HuH-7 (cell line): Measurements from ENCODE around the gene ZNF750.

ENCODE experiments used
- DNase-seq: peaks from one replicate; pipeline ENCODE4 v3.0.0; 2011; ENCODE audit warnings: low spot score

The ZNF750 gene

DNA sequence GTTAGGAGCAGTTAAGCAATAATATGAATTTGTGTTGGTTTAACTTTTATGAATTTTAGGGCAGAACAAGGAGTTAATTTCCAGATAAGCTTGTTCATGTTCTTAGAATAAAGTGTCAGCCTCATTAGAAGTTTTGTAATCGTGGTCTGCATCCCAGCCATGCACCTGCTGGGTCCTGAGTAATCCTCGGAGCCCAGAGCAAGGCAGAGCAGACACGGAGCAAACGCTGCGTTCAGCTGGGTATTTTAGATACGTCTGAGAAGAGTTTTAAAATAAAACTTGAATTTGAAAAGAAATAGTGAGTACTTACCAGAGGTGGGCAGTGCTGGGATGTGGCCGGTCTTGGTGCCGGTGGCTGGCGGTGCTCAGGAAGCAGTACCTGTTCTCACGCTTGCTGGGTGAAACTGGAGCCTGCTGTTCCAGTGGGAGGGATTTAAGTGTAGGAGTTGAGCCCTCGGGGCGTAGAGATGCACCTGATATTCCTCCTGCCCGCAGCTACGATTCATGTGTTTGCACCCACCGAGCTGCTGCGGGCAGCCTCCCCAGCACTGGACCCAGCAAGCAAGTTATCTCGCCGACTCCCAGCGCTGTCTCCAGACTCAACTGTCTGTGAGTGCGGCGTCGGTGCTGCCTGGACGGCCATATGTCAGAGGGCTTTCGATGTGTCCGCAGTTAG, at the start of gene ZNF750:
TSS of gene ZNF750 (minus strand) at position 406 of the 676 bp plus-strand sequence. CDS start 7,568 bp downstream, outside the sequence.
- no peak for DNase-seq

DNA sequence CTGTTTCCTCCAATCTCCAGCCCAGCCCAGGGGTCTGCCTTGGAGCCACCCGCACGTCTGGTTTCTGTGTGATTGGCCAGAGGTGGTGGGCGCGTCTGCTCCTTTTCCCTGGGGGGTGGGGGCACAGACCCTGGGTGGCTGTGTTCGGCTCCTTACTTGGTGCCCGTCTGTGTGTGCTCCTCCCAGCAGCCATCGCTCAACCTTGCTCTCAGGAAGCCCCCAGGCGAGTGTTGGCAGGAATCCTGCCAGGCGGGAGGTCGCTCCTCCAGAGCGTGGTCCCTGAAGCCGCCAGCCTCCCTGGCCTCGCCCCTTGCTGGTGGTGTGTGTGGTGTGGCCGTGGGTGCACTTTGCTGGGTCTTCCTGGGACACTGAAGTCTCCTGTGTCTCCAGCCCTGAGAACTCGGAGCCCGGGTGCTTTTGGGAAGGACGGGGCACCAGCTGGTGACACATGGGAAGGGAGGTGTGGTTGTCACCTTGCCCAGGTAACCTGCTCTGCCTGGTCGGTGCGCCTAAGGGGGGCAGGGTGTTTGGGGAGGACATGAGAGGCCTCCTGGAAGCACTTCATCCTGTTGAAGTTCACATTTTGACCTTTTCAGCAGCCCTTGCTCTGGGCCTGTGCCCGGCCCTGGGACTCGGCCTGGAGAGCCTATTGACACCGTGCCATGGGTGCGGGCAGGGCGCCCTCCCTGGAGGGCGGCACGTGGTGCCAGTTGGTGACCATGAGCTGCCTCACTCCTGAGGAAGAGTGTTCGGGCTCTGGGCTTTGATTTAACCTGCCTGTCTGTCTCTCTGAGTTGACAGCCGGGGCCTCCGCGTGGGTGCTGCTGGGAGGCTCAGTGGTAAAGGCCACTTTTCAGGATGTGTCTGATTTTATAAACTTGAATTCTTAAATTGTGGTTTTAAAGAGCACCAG, 49.0 kb upstream of the ZNF750 start:
- no peak for DNase-seq

DNA sequence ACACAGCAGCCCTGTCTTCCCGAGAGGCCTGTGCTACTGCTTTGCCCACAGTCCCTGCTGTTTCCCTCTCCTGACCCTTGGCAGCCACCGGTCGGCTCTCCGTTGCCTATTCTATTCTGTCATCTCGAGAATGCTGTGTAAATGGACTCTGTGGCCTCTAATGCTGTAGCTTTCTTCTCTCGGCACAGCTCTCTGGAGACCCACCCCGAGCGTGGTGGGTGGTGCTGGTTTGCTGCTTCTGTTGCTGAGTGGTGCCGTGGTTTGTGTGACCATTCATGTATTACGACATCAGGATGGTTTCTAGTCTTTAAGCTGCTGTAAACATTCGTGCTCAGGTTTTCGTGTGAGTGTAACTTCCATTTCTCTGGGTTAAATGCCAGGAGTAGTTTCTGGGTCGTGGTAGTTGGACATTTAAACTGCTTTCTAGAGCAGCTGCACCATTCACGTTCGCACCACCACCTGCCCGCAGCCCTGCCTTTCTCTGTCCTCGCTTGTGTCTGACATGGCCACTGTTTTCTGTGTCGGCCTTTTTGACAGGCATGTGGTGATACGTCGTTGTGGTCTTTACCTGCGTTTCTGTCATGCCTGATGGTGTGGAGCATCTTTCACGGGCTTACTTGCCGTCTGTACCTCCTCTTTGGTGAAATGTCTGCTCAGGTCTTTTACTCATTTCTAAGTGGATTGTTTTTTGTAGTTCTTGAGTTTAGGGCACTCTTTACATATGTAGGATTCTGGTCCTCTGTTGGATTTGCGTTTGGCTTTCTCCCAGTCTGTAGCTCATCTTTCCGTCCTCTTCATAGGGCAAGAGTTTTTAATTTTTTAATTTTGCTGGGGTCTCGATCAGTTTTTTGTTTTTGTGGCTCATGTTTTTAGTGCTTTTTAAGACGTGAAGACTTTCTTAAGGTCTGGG, 47.7 kb upstream of the ZNF750 start:
- peak; percentile 61 for DNase-seq

DNA sequence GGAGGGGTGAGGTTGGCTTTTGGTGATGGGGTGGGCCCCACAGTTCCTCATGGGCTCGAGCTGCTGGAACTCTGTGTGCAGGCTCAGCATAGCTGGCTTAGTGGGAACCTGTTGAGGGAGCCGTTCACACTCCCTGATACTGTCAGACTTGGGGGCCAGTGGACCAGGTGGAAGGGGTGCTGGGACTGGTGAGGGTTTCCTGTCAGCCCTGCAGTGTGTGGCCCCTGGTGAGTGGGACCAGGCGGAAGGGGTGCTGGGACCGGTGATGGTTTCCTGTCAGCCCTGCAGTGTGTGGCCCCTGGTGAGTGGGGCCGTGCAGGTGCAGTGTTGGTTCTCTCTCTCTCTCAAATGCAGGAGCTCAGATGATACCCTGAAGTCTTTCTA, 45.1 kb upstream of the ZNF750 start:
- no peak for DNase-seq

DNA sequence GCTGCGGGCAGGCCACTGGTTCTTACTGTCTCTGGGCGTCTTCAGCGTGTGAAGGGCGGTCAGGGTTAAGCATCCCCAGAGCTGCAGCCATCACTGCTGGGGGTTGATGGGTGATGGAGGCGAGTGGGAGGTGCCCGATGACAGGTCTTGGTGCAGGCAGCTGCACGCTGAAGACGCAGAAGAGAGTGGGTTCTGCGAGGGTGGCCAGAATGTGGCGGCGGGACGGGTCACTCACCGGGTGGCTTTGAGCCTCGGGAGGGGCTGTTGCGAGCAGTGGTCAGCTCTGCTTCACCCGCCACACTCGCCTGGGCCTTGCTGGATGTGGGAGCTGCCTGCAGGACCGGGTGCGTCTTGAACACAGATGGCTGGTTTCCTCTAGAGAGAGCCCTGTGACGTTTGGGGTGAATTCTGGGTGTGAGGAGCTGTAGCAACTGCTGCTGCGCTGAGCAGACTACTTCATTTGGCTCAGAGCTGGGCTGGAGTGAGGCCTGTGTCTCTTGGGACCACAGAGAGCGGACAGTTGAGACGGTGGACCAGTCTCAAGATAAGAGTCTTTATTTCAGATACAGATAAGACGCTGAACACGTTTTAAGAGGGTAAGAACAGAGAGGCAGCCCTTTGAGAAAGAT, 44.6 kb upstream of the ZNF750 start:
- DNase-seq = no peak

DNA sequence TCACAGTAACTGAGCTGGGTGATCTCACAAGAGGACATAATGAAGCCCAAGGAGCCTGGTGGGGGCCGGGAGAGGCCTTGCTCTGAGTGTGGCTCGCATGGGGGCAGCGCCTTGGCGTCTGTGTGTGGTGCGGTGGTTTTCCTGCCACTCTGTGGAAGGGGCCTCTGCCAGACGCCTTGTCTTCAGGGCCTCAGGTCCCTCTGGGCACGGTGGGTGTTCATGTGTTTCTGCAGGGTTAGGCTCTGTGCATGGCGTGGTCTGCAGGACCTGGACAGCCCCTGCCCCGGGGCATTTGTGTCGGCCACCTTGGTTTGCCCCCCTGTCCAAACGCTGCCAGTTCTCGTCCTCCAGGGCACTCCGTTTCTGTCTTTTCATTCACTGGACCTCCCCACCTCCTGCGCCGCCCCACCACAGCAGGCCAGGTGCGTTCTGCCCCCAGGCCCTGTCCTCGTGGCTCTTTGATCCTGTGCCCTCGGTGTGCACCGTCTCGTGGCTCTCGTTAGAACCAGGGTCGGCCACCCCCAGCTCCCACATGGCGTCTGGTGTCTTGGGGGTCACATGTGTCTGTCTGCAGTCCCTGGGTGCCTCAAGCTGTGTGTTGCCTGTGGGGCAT, 43.7 kb upstream of the ZNF750 start:
- DNase-seq = no peak

DNA sequence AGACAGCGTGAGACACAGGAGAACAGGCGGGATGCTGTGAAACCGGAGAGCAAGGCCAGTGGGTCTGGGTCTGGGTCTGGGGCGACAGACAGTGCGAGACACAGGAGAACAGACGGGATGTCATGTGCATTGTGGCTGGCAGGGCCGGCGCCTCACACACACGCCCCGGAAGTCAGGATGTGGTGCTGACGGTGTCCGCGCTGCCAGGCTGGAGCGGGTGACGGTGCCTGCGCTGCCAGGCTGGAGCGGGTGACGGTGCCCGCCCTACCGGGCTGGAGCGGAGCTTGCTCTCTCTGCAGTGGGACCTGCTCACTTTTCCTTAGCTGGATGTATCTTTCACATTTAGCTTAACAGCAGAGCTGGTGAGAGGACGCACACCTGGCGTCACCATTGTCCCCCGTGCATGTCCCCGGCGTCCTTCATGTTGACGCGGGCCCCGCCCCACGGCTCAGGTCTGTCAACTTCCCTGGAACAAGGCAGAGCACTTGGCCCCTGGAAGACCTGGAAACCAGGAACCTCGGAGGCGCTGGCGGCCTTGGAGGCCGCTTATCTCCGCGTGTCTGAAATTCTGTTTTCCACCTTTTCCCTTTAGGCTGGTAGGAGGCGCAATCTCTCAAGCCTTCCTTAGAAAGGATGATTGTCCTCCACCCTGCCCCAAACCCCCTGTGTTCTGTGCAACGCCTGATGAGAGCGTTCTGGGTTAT, 43.0 kb upstream of the ZNF750 start:
- no peak for DNase-seq

DNA sequence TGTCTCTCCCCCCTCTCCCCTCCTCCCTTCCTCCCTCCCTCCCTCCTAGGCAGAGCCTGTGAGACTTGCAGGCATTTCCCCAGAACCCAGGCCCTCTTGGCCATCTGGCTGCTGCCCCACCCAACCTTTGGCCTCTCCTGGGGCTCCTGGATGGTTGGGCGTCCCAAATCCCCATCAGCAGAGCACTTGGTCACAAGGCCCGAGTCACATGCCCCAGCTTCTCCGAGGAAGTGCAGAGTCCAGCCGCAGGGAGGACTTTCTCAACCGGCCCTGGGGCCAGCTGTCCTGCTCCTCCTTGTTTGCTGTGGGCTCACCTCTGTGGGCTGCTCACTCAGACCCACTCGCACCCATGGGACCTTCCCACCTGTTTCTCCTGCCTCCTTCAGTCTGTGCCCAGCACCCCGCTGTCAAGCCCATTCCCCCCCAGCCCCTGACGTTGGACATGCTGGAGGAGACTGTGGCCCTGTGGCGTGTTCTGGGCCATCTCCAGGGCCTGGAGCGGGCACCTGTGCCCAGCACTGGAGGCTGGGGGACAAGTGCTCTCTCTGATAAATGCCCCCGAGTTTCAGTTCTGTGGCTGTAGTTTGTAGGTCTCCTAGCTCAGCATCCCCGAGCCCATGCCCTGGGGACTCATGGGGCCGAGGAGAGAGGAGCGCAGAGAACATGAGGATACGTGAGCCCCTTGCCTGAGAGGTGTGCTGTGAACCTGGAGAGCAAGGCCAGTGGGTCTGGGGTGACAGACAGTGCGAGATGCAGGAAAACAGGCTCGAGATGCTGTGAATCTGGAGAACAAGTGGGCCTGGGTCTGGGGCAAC, 42.3 kb upstream of the ZNF750 start:
- DNase-seq = peak; percentile 47

DNA sequence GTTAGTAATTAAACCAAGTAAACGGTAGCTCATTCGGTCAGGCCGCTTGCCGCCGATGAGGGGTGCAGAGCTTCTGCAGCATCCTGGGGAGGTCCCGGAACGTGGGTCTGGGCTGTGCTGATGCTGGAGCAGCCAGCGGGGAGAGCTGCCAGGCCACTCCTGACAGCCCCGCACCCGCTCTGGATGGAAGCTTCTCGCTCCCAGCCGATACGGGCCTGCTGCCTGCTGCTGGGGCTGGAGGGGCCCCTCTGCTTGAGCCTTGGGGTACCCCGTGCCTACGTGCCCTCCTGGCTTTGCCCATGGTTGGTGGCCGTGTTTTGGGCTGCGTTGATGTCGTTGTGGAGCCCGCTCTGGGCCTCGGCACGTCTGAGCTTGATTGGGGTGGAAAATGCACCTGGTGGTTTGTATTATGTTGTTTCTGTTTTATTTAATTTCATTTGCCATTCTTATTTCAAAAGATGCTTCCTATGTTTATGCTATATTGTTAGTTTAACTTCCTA, 41.6 kb upstream of the ZNF750 start:
- no peak for DNase-seq

DNA sequence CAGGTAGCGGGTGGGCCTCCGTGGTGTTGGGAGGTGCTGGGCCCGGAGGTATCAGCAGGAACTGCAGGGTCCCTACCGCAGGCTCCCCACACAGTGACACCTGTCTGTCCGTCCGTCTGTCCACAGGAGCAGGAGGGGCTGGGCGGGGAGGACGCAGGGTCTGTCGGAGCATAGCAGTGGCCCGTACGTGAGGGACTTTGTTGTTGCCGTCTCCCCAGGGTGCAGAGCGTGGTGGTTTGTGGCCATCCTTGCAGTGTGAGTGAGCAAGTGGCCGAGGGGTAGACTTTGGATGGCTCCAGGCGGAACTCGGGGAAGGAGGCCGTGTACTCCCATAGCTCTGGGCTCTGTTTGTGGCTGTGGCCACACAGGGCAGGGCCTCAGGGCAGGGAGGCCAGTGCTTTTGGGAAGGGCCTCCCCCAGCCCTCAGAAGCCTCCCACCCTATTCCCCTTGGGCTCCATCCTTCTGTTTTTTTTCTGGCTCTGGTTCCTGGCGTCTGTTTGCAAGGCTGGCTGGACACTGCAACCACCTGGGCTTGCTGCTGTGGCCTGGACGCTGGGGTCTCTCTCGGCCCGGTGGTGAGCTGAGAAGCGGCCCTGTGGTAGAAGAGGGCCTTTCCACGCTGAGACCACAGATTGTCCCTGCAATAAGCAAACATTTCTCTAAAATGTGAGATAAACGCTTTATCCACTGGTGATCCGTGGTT, 41.0 kb upstream of the ZNF750 start:
- DNase-seq = no peak

DNA sequence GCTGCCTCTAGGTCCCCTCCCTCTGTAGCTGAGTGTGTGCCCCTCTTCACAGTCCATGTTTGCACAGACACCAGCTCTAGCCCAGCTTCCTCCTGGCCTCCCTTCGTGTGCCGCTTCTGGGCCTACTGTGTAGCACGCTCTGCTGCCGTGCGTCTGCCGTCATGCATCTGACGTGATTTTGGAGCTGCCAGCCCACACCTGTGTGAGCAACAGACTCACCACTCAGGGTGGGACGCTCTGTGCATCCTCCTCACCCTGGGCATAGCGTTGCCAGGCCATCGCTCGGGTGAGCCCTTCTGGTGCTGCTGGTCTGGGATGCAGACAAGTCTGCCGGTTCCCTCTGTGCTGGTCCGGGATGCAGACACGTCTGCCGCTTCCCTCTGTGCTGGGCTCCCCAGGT, 39.4 kb upstream of the ZNF750 start:
- DNase-seq = no peak

DNA sequence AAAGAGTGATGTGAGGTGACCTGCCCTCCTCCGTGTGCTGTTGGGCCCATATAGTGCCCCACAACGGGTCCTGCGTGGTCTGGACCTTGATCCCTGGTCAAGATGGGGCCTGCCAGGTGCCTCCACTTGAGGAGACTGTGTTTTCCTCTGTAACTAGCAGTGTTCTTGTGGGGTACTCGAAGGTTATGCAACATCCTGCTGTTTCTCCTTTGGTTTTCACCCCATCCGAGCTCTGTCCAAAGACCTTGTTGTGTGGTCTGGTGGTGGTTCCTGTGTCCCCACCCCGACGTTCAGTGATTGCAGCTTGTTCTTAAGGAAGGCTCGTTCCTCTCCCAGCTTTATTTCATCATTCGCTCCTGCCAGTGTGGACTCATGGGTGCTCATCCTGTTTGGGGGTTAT, 38.7 kb upstream of the ZNF750 start:
- no peak for DNase-seq

DNA sequence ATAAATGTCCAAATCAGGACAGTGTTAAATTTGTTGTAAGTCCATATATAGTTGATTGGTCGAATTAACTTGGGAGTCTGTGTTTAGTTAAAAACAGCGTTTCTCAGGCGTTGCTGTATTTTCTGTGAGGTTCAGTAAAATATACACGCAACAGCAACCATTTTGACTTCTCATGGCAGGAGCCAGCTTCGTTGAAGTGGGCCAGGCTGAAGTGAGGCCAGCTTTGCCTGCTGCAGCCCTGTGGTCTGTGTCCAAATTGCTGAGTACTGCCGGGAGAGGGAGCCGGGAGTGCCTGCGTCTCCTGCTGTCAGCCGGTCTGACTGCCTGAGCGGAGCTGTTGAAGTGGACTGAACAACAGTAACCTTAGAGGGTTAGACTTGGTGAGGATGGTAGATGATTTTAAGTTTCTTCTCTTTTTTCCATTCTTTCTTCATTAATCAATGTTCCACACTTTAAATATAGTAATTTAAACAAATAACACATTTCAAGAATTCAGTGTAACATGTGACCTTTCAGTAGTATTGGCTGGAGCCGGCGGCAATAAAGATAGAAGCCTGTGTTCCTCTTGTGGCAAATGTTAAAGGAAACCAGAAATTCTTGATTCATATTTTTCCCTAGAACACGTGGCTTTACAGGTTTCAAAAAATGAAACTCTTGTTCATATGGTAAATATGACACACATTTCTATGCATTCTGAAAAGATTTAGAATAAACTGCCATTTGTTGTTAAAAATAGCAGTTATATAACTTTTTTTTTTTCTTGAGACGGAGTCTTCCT, 37.0 kb upstream of the ZNF750 start:
- peak; percentile 86 for DNase-seq

DNA sequence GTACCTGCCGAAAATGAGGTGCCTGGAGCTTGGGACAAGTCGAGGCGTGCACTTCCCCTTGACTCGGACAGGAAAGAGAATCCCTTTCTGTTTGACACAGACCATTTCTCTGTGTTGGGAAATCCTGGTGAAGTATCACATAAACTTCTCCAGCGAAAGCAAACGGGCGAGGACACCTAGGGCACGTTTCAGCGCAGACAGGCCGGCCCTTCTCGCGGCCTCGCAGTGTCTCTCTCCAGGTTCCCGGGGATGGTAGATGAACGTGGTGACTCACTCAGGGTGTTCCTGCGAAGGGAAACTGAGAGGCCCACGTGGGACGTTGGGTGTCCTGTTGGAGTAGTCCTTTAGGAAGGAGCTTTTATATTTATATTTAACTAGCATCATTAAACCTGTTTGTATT, 36.3 kb upstream of the ZNF750 start:
- DNase-seq = no peak

DNA sequence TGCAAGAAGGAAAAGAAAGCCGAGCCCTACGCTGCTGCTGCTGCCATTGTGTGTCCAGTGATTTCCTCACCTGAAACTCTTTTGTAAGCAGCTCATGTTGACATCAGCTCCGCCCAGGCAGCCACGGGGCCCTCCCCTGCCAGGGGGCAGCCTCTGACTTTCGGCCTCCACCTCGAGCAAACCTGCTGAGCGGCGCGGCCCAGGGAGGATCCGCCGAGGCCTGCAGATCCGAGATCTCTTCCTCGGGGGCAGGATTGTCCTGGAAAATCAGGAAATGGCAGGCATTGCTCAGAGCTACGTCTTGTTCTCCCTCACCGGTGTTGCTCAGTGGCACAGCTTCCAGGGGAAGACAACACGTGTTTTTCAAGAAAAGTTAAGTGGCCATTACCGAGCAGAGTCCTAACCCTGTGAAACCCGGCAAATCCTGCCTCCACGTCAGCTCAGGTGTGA, 35.6 kb upstream of the ZNF750 start:
- DNase-seq = no peak

DNA sequence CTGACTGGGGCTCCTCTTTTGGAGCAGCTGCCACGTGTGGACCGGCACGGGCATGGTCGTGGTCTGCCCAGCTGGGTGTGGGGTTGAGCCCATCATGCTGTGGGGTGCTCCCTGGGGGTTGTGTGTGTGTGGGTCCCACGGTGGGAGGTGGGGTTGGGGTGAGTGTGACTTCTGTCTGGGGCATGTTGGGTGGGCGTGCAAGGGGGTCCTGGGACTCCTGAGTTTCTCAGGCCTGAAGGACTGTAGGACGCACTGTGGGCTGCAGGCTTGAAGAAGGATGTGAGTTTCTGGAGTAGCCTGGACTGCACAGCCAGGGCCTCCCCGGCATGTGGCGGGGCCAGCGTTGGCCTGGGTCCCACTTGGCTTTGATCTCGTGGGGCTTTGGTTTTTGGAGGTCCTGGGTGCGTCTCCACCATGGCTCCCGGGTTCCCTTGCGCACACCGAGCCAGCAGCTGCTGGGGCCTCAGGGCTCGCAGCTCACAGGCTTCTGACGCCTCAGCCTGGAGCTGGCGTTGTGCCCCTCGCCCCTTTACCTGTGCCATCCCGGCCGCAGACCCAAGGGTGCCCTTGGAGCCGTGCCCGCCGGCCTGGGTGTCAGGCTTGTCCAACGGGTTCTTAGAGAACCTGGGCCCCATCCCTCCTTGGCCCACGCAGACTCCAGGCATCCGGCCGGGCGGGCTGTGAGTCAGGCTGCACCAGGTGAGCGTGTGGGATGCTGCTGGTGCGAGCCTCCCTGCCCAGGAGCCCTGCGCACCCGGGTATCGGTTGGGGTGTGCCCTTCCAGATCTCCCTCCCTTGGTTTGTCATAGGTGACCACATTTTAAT, 34.4 kb upstream of the ZNF750 start:
- no peak for DNase-seq

DNA sequence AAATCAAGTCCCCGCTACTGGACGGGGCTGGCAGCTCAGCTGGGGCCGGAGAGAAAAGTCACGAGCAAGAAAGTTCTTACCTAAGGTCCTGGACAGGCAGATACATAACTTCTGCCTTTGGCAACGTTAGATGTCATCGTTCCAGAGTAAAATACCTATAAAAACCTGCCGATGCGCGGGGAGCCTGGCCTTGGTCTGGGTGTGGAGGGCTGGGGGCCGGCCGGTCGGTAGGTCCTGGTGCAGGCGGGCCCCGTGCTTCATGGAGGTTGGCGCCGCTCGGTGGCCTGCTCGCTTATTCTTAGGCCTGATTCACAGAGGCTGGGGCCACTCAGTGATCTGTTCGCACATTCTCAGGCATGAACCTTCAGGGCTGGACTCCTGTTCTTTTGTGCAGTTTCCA, 33.7 kb upstream of the ZNF750 start:
- no peak for DNase-seq
